Type B pancreatic cell (in vitro differentiated cells): Measurements from ENCODE around the gene ENTHD1. TPM values are rescaled to one million over a fixed set of nuclear protein-coding genes. Genes with fewer than 3 reads are reported as not detected.

ENCODE experiments used
- DNase-seq: peaks from one replicate; pipeline ENCODE4 v3.0.0; 2021; ENCODE audit warnings: mixed read lengths; ENCODE audit not compliant: unreplicated experiment; ENCODE audit errors: extremely low spot score
- H3K27ac Mint-ChIP-seq: 2 replicates; pipeline ENCODE4 v1.8.0; 2021; ENCODE audit warnings: mild to moderate bottlenecking, mixed read lengths
- H3K27me3 Mint-ChIP-seq: 2 replicates; pipeline ENCODE4 v1.8.0; 2021; ENCODE audit warnings: mixed read lengths
- H3K36me3 Mint-ChIP-seq: 2 replicates; pipeline ENCODE4 v1.8.0; 2021; ENCODE audit warnings: mixed read lengths
- H3K4me1 Mint-ChIP-seq: one replicate; pipeline ENCODE4 v1.8.0; 2021; ENCODE audit warnings: mixed read lengths; ENCODE audit not compliant: unreplicated experiment
- H3K4me3 Mint-ChIP-seq: 2 replicates; pipeline ENCODE4 v1.8.0; 2021; ENCODE audit warnings: mild to moderate bottlenecking, mixed read lengths
- H3K9me3 Mint-ChIP-seq: 2 replicates; pipeline ENCODE4 v1.8.0; 2021; ENCODE audit warnings: mixed read lengths
- total RNA-seq: library from RNA; stranded (reverse); gene quantifications from 2 replicates; pipeline ENCODE4 v1.2.1, GENCODE V29; 2021; ENCODE audit warnings: low replicate concordance
- TF ChIP-seq, protein P1 (sequence below): fragments of 200-600 bp; sonication (generic); conservative IDR thresholded peaks from 2 replicates; pipeline ENCODE4 v1.5.0; 2021; ENCODE audit warnings: antibody characterized with exemption, mild to moderate bottlenecking

Gene ENTHD1
- total RNA-seq, 1 donor from 2014 or later, result not detected

- Mint-ChIP-seq H3K4me3 (no peak overlapping the region), H3K9me3 (no peaks in the 10 kb centered on the region), H3K27me3 (peaks cover 52% of the 10 kb centered on the region), H3K4me1 (no peaks in the 10 kb centered on the region), H3K27ac (no peak overlapping the region), H3K36me3 (no peaks in the 10 kb centered on the region)
- TF ChIP-seq, protein P1, sequence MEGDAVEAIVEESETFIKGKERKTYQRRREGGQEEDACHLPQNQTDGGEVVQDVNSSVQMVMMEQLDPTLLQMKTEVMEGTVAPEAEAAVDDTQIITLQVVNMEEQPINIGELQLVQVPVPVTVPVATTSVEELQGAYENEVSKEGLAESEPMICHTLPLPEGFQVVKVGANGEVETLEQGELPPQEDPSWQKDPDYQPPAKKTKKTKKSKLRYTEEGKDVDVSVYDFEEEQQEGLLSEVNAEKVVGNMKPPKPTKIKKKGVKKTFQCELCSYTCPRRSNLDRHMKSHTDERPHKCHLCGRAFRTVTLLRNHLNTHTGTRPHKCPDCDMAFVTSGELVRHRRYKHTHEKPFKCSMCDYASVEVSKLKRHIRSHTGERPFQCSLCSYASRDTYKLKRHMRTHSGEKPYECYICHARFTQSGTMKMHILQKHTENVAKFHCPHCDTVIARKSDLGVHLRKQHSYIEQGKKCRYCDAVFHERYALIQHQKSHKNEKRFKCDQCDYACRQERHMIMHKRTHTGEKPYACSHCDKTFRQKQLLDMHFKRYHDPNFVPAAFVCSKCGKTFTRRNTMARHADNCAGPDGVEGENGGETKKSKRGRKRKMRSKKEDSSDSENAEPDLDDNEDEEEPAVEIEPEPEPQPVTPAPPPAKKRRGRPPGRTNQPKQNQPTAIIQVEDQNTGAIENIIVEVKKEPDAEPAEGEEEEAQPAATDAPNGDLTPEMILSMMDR, result no peak
- DNase-seq, result no peak
Observed at GRCh38 chr22:39833610-39834009, 60.0 kb downstream of the ENTHD1 start.

DNA sequence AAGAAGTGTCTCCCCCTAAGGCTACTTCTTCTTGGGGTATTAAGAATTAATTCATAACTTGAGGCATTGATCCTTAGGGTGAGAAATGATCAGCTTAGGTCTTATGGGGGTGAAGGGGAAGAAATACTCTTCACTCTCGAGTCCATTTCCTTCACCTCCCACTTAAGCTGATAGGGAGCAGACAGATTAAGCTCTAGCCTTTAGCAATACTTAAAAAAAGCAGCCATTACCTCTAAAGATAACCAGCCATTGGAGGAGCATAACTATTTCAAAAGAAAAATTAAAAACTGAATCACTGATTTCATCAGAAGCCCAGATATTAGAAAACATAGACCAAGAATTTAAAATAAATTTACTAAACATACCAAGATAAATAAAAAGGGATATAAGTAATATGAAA, 60.5 kb downstream of the ENTHD1 start:
- no peaks in the 10 kb centered on the region for H3K36me3 Mint-ChIP-seq
- no peak for DNase-seq
- no peaks in the 10 kb centered on the region for H3K9me3 Mint-ChIP-seq
- peaks cover 56% of the 10 kb centered on the region for H3K27me3 Mint-ChIP-seq
- H3K27ac Mint-ChIP-seq, result no peak overlapping the region
- H3K4me1 Mint-ChIP-seq, result no peaks in the 10 kb centered on the region
- H3K4me3 Mint-ChIP-seq, result no peak overlapping the region
- TF ChIP-seq, protein P1, result no peak

DNA sequence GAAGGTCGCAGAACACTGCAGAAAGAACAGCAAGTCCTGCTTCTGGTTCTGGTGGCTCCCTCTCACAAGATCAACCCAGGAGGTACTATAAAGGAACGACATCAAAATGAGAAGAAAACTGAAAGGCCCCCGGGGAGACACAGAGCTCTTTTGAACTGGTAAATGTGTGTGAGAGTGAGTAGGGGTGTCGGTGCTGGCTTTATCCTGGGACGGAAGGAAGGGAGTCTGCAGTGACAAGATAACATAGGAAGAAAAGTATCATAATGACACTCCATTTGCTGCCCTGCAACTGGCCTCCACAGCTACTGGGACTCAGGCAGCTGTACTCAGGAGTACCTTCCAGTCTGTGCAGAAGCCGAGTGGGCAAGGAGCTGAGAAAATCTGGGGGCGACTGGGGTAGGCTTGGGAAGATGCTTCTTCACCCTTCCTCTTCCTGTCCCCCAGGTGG, 60.9 kb downstream of the ENTHD1 start:
- no peaks in the 10 kb centered on the region for H3K4me1 Mint-ChIP-seq
- peaks cover 58% of the 10 kb centered on the region for H3K27me3 Mint-ChIP-seq
- TF ChIP-seq, protein P1, result no peak
- DNase-seq, result no peak
- no peaks in the 10 kb centered on the region for H3K9me3 Mint-ChIP-seq
- H3K27ac Mint-ChIP-seq, result no peak overlapping the region
- H3K4me3 Mint-ChIP-seq, result no peak overlapping the region
- no peaks in the 10 kb centered on the region for H3K36me3 Mint-ChIP-seq

DNA sequence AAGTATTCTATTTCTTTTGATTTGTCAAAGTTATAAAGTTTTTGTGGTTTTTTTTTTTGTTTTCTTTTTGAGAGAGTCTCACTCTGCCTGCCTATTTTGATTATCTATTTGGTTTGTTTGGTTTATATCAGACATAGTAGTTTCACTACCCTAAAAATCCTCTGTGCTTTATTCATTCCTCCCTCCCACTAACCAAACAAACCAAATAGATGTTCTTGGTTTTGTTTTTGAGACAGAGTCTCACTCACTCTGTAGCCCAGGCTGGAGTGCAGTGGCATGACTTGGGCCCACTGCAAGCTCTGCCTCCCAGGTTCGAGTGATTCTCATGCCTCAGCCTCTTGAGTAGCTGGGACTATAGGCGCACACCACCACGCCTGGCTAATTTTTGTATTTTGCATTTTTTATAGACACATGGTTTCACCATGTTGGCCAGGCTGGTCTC, 67.9 kb downstream of the ENTHD1 start:
- TF ChIP-seq, protein P1, result no peak
- no peaks in the 10 kb centered on the region for H3K9me3 Mint-ChIP-seq
- no peak overlapping the region for H3K4me3 Mint-ChIP-seq
- H3K36me3 Mint-ChIP-seq, result no peaks in the 10 kb centered on the region
- no peaks in the 10 kb centered on the region for H3K4me1 Mint-ChIP-seq
- H3K27ac Mint-ChIP-seq, result no peak overlapping the region
- H3K27me3 Mint-ChIP-seq, result peaks cover 45% of the 10 kb centered on the region
- no peak for DNase-seq

GRCh38 chr22:39821008-39821407, 72.6 kb downstream of the ENTHD1 start:
- TF ChIP-seq, protein P1, result no peak
- Mint-ChIP-seq H3K36me3 (no peaks in the 10 kb centered on the region), H3K4me3 (no peak overlapping the region), H3K9me3 (no peaks in the 10 kb centered on the region), H3K4me1 (no peaks in the 10 kb centered on the region), H3K27ac (no peak overlapping the region), H3K27me3 (peaks cover 58% of the 10 kb centered on the region)
- no peak for DNase-seq

DNA sequence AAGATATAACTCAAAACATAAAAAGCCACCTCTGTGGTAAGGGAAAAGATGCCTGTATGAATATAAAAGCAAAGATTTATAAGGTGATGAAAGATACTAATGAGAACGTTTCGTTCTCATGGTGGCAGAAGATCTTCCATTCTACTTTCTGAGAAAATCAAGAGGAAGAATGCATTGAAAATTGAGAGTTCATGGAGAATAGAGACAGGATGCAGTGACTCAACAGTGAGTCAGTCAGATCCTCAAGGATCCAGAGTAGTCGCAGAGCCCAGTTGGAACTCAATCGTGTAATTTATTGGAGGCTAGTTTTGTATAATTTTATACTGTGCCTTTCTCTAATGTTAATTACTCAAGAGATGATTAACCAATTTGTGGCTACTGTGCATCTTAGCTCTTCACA, 73.3 kb downstream of the ENTHD1 start:
- Mint-ChIP-seq H3K27ac (no peak overlapping the region), H3K4me3 (no peak overlapping the region), H3K9me3 (no peaks in the 10 kb centered on the region), H3K4me1 (no peaks in the 10 kb centered on the region), H3K27me3 (peaks cover 58% of the 10 kb centered on the region), H3K36me3 (no peaks in the 10 kb centered on the region)
- TF ChIP-seq, protein P1, result no peak
- no peak for DNase-seq
